Measurements from ENCODE around the gene NAGLU. TPM values are rescaled to one million over a fixed set of nuclear protein-coding genes. Genes with fewer than 3 reads are reported as not detected.

NAGLU gene
- total and polyA plus RNA-seq, 2 experiments from 2014 or later = 76.4 to 121 TPM

- TF ChIP-seq EZH2phosphoT487 (IDR thresholded peaks at IDR 0.05; ENCODE audit: low read depth, severe bottlenecking, unreplicated experiment) = no peak
- no peak for TF ChIP-seq EZH2 (IDR thresholded peaks at IDR 0.05; ENCODE audit: borderline replicate concordance)
- TF ChIP-seq CTCF (IDR thresholded peaks at IDR 0.05; ENCODE audit: poor library complexity) = no peak
- Histone ChIP-seq H3K36me3 (replicated peaks; ENCODE audit: insufficient read depth, low read depth) (no peaks in the 10 kb centered on the region), H2AFZ (no peak overlapping the region), H3K27me3 (no peaks in the 10 kb centered on the region), H3K4me2 (no peak overlapping the region), H3K4me1 (ENCODE audit: insufficient read depth) (peaks cover 44% of the 10 kb centered on the region), H3K9me3 (ENCODE audit: low read depth) (no peaks in the 10 kb centered on the region), H3K4me3 (no peak overlapping the region), H3K9me2 (replicated peaks; ENCODE audit: insufficient read depth) (no peaks in the 10 kb centered on the region), H4K20me1 (ENCODE audit: insufficient read depth, poor library complexity, severe bottlenecking) (no peaks in the 10 kb centered on the region), H3K27ac (peak overlapping the region; percentile 97), H3K79me2 (no peaks in the 10 kb centered on the region)
- no peak for DNase-seq (ENCODE audit: low spot score)
- WGBS (ENCODE audit: low lambda C conversion rate, missing lambda C conversion rate) = 87% methylated on average over 9 of the region's 9 CpGs
These were observed 13.7 kb upstream of the NAGLU start for GRCh38 chr17:42522263-42522790.

- Histone ChIP-seq H3K9me2 (replicated peaks; ENCODE audit: insufficient read depth) (no peaks in the 10 kb centered on the region), H3K79me2 (no peaks in the 10 kb centered on the region), H2AFZ (no peak overlapping the region), H3K27ac (peak overlapping the region; percentile 97), H3K4me2 (no peak overlapping the region), H3K4me1 (ENCODE audit: insufficient read depth) (peaks cover 39% of the 10 kb centered on the region), H3K4me3 (no peak overlapping the region), H3K9me3 (ENCODE audit: low read depth) (no peaks in the 10 kb centered on the region), H4K20me1 (ENCODE audit: insufficient read depth, poor library complexity, severe bottlenecking) (no peaks in the 10 kb centered on the region), H3K36me3 (replicated peaks; ENCODE audit: insufficient read depth, low read depth) (no peaks in the 10 kb centered on the region), H3K27me3 (no peaks in the 10 kb centered on the region)
- WGBS (ENCODE audit: low lambda C conversion rate, missing lambda C conversion rate) = 84% methylated on average over 8 of the region's 8 CpGs
- no peak for DNase-seq (ENCODE audit: low spot score)
- TF ChIP-seq EZH2 (IDR thresholded peaks at IDR 0.05; ENCODE audit: borderline replicate concordance) = no peak
- TF ChIP-seq CTCF (IDR thresholded peaks at IDR 0.05; ENCODE audit: poor library complexity) = no peak
- TF ChIP-seq EZH2phosphoT487 (IDR thresholded peaks at IDR 0.05; ENCODE audit: low read depth, severe bottlenecking, unreplicated experiment) = no peak
These were observed 13.2 kb upstream of the NAGLU start for GRCh38 chr17:42522798-42523278.

GRCh38 chr17:42525221-42525620, 10.8 kb upstream of the NAGLU start:
- no peaks in the 10 kb centered on the region for H3K36me3 ChIP-seq (replicated peaks; ENCODE audit: insufficient read depth, low read depth)
- H3K27me3 ChIP-seq = no peaks in the 10 kb centered on the region
- no peak for TF ChIP-seq EZH2 (IDR thresholded peaks at IDR 0.05; ENCODE audit: borderline replicate concordance)
- TF ChIP-seq CTCF (IDR thresholded peaks at IDR 0.05; ENCODE audit: poor library complexity) = no peak
- no peak for TF ChIP-seq EZH2phosphoT487 (IDR thresholded peaks at IDR 0.05; ENCODE audit: low read depth, severe bottlenecking, unreplicated experiment)
- H3K4me2 ChIP-seq = no peak overlapping the region
- no peak overlapping the region for H3K4me3 ChIP-seq
- H3K9me3 ChIP-seq (ENCODE audit: low read depth) = no peaks in the 10 kb centered on the region
- no peaks in the 10 kb centered on the region for H3K9me2 ChIP-seq (replicated peaks; ENCODE audit: insufficient read depth)
- H3K27ac ChIP-seq = no peak overlapping the region
- no peak overlapping the region for H2AFZ ChIP-seq
- H4K20me1 ChIP-seq (ENCODE audit: insufficient read depth, poor library complexity, severe bottlenecking) = no peaks in the 10 kb centered on the region
- no peaks in the 10 kb centered on the region for H3K79me2 ChIP-seq
- 92% methylated on average over 2 of the region's 2 CpGs for WGBS (ENCODE audit: low lambda C conversion rate, missing lambda C conversion rate)
- DNase-seq (ENCODE audit: low spot score) = no peak
- peaks cover 26% of the 10 kb centered on the region for H3K4me1 ChIP-seq (ENCODE audit: insufficient read depth)
